ENCODE measurements around the gene NMNAT2. TPM values are rescaled to one million over a fixed set of nuclear protein-coding genes. Genes with fewer than 3 reads are reported as not detected.
A peak's percentile ranks its signal among the peaks of the same experiment; 100 is the strongest.
"Not testable (repeated sequence)": the region's sequence is repeated elsewhere in the genome, so short reads cannot be mapped to it uniquely, and the experiment has no call there.

NMNAT2 gene
- 2.1 TPM for total RNA-seq
- long read RNA-seq, full-length matches to known transcripts: 3 of 3 reads
- long read RNA-seq, partial matches to known transcripts: 0 of 3 reads
- long read RNA-seq, other reads (novel, unspliced or antisense): 0 of 3 reads

DNA sequence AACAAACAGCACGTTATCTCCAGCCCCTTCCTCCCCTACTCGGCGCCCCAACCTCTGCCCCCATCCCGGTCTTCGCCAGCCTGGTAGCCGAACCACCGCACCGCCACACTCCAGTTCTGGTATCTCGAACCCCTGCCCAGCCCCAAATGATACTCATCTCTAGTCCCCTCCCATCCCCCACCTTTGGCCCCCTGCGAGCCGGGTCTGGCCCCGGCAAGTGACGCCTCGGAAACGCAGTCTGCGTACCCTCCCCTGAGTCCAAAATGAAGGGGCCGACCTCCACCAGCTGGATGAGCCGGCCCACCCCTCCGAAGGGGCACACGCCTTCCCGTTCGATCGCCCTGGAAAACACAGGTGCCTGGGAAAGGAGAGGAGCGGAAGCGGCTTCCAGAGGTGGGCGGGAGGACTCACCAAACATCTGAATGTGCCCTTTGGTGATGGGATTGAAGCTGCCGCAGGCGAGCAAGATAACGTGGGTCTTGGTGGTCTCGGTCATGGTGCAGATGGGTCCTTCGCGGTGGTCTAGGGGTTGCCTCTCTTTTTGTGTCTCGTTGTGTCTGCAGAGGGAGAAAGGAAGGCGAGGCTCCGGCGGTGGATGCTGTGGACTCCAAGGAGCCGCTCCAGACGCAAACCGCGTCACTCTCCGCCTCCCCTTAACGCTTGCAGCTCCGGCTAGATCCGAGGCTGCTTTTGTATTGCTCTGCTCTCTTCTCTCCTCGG lies at the start of gene NMNAT2:
Gene NMNAT2, minus strand, starts transcription at position 609 of the 720 bp plus-strand sequence. Its CDS starts 113 bp downstream, at position 496.
- intact Hi-C loops (cut with DNase I): no loop called here
- no peak for DNase-seq
- peak; percentile 69 for ATAC-seq (ENCODE audit: poor library complexity)

DNA sequence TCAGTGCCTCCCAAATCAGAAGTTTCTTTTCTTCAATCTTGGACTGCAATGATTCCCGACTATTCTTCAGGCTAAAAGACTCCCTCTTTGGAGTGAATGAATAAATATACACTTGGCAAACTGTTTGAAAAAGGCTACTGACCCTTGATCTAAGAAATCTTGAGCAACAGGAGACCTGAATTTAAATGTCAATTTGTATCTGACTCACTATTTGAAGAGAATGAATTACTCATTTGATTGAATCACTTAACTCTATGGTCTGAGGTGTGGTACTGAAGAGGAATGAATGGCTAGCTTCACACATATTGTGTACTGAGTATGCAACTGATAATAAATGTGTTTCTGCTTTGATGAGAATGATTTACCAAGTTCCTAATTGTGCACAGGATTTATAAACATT lies 49.5 kb upstream of the NMNAT2 start:
- intact Hi-C loops (cut with DNase I): no loop called here
- no peak for DNase-seq

DNA sequence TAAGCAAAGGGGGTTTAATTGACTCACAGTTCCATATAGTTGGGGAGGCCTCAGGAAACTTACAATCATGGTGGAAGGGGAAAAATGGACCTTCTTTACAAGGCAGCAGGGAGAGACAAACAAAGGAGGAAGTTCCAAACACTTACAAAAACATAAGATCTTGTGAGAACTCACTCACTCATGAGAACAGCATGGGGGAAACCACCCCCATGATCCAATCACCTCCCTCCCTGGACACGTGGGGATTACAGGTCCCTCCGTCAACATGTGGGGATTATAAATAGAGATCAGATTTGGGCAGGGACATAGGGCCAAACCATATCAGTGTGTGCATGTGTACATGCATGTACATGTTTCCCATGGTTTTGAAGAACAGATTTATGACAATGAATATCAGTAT lies 48.6 kb upstream of the NMNAT2 start:
- DNase-seq (no peak), ATAC-seq (ENCODE audit: poor library complexity) (no peak)
- intact Hi-C loops (cut with DNase I): no loop called here

More for the DNA sequence above, 49.5 kb upstream of the NMNAT2 start:
- no peak for ATAC-seq (ENCODE audit: poor library complexity)

DNA sequence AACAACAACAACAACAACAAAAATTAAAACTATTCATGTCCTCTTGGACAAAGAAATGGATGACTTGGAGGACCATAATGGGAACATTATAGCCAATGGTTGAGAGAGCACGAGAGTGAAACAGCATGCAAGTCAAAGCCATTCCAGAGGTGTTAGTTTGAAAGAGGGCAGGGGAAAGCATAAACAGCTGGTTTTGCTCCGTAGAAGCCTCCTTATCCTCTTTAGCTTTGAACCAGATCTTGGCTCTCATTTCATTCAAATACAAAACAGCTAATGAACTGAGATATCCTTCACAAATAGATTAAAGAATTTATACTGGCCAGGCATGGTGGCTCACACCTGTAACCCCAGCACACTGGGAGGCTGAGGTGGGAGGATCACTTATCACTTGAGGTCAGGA lies 45.4 kb upstream of the NMNAT2 start:
- no peak for ATAC-seq (ENCODE audit: poor library complexity)
- intact Hi-C loops (cut with DNase I): no loop called here
- no peak for DNase-seq

DNA sequence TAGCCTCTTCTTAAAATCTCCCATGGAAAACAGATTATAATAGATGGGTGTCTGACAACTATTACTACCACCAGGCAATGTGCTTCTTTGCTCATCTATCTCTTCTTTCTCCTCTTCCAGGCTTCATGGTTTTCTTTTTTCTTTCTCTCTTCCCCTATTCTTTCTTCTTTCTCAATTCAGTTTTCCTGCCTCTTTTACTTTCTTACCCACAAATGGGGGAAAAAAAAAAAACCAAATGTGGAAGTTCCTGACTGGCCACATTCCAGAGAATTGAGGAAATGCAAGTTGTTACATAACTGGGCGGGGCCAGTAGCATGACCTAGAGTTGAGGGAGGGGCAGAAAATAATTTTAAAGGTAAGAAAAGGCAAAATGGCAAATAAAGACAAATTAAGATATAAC lies 43.2 kb upstream of the NMNAT2 start:
- ATAC-seq (ENCODE audit: poor library complexity) (peak; percentile 53), DNase-seq (no peak)
- intact Hi-C loops (cut with DNase I): no loop called here

DNA sequence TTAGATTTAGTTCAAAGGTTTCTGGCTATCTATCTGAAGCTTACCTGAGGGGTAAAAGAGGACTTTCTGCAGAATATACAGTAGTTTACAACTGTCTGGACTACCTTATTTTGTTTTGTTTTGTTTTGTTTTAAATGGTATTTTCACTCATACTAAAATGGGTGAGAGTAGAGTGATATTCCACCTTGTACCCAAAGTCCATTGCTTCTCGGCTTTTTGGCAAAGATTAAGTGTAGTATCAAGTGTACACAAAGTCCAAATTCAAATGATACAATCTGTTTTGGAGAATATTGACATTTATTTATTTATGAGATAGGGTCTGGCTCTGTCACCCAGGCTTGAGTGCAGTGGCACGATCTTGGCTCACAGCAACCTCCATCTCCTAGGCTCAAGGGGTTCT lies 42.4 kb upstream of the NMNAT2 start:
- intact Hi-C loops (cut with DNase I): no loop called here
- ATAC-seq (ENCODE audit: poor library complexity) (no peak), DNase-seq (no peak)

DNA sequence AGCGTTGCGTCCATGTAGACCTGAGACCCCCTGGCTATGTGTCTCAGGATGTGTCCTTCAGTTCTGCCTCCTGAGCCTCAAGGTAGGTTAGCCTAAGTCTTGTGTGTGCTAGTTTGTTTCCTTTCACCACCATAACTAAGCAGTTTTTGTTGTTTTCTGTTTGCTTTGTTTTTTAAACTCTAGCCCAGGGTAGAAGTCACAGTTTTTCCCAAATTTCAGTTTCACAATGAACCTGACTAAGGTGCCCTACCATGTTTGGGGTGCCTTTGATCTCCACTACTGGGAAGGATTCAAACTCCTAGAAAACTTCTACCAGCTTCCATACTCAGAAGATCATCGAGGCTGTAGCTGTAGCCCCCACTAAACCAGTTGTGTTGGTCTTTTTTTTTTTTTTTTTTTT lies 39.3 kb upstream of the NMNAT2 start:
- DNase-seq: no peak
- no peak for ATAC-seq (ENCODE audit: poor library complexity)
- intact Hi-C loops (cut with DNase I): no loop called here

DNA sequence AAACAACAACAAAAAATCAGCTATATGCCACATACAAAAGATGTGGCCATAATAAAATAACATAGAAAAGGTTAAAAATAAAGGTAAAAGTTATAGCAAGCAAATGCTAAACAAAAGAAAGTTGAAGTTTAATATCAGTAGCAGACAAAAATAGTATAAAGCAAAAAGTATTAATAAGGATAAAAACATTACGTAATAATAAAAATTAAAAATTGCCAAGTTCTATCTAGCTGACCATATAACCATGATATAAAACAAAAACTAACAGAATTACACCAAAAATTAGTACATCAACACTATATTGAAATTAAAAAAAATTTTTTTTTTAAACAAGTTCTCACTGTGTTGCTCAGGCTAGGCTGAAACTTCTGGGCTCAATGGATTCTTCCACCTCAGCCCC lies 38.6 kb upstream of the NMNAT2 start:
- intact Hi-C loops (cut with DNase I): no loop called here
- ATAC-seq (ENCODE audit: poor library complexity) (no peak), DNase-seq (no peak)

DNA sequence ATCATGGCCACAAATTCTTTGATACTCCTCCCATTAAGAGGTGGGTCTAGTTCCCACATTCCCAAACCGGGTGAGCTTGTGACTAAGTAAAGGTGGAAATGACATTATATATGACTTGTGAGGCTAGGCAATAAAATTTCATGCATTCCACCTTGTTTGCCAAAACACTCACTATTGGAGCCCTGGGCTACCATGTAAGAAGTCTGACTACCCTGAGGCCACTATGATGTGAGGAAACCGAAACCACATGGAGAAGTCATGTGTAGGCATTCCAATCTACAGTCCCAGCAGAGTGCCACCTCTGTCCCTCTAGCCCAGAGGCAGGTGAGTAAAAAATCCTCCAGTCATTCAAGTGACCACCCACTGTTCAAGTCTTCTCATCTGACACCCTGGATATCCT lies 36.2 kb upstream of the NMNAT2 start:
- intact Hi-C loops (cut with DNase I): no loop called here
- DNase-seq (no peak), ATAC-seq (ENCODE audit: poor library complexity) (no peak)

DNA sequence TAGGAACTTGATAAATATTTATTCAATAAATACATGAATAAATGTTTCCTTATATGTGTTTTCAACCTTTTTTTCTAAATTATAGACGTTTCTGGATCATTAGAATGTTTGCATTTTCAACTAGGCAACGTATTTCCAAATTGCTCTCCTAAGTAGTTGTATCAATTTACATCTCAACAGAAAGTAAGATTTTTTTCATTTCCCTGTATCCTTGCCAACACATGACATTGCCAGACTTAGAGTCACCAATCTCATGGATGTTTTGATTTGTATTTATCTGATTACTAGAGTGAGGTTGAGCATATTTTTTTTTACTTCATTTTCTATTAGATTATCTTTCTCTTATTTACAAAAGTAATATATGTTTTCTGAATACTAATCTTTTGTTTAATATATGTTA lies 31.9 kb upstream of the NMNAT2 start:
- no peak for DNase-seq
- ATAC-seq (ENCODE audit: poor library complexity): no peak
- intact Hi-C loops (cut with DNase I): no loop called here

DNA sequence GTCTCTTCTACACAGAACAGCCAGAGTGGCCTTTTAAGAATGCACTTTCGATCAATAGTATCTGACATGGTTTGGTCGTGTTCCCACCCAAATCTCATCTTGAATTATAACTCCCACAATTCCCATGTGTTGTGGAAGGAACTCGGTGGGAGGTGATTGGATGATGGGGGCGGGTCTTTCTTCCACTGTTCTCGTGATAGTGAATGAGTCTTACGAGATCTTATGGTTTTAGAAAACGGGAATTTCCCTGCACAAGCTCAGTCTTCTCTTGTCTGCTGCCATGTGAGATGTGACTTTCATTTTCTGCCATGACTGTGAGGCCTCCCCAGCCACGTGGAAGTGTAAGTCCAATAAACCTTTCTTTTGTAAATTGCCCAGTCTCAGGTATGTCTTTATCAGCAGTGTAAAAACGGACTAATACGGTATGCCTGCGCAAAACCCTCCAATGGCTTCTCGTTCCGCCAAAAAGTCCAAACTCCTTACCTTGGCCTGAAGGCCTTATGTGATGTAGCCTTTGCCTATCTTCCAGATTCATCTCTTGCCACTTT lies 31.1 kb upstream of the NMNAT2 start:
- DNase-seq (no peak), ATAC-seq (ENCODE audit: poor library complexity) (no peak)
- intact Hi-C loops (cut with DNase I): no loop called here

DNA sequence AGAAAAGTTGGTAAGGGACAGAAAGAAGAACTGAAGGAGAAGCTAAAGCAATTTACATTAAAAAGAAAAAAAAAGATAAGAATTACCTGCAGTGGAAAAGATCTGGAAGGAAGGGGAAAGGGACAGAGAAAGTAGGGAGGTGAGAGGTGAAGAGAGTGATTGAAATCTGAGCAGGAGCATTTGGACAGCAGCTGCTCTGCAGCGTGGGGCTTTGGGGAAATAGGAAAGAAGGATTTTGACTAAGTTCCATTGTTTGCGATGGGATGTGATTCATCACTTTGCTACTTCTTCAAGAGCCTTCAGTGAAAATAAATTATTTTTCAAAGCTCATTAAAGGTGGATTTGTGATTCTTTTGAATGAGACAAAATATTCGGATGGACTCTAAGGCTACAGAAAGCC lies 26.1 kb upstream of the NMNAT2 start:
- intact Hi-C loops (cut with DNase I): no loop called here
- ATAC-seq (ENCODE audit: poor library complexity) (no peak), DNase-seq (no peak)

DNA sequence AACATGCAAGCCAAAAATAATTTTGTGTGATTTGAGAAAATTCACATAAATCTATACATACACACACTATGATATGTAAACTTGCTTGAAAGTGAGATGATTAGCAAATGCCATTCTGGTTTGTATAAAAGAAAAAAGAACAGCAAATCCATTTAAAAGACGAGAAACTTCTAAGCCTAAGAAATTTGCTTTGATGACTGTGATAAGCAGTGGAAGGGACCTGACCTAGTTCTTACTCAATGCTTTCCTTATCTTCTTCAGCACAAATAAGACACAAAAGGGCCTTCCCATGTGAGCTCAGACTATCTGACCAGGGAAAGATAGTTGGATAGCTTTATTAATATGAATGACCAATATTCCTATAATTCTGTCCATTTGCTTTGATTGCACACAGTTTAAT lies 25.3 kb upstream of the NMNAT2 start:
- intact Hi-C loops (cut with DNase I): no loop called here

DNA sequence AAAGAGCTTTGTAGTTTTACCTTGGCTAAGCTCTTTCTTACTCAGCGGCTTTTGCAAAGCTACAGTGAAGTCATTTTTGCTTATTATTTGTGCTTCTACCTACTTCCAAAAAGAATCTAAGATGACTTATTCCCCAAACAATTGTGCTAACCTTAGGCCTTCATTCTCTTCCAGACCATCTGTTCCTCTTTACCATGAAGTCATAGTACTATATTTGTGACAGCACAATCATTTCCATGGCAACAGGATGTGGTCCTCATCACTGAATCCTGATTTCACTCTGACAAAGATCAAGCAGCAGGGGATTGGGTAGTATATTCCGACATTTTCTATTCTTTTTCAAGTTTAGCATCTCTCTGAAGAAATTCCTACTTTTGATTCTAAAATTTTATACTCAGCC lies 24.8 kb upstream of the NMNAT2 start:
- intact Hi-C loops (cut with DNase I): no loop called here
- no peak for ATAC-seq (ENCODE audit: poor library complexity)
- DNase-seq: no peak

More for the DNA sequence above, 25.3 kb upstream of the NMNAT2 start:
- no peak for DNase-seq
- no peak for ATAC-seq (ENCODE audit: poor library complexity)

DNA sequence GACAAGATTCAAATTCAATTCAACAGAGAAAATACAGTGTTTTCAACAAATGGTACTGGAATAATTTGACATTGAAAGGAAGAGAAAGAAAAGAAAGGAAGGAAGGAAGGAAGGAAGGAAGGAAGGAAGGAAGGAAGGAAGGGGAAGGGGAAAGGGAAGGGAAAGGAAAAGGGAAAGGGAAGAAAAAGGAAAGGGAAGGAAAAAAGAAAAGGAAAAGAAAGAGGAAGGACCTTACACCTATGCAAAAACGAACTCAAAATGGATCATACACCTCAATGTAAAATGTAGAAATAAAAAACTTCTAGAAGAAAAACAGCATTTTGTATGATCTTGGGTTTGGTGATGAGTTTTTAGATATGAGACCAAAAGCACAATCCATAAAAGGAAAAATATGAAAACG lies 19.9 kb upstream of the NMNAT2 start:
- intact Hi-C loops (cut with DNase I): no loop called here
- no peak for ATAC-seq (ENCODE audit: poor library complexity)
- no peak for DNase-seq

DNA sequence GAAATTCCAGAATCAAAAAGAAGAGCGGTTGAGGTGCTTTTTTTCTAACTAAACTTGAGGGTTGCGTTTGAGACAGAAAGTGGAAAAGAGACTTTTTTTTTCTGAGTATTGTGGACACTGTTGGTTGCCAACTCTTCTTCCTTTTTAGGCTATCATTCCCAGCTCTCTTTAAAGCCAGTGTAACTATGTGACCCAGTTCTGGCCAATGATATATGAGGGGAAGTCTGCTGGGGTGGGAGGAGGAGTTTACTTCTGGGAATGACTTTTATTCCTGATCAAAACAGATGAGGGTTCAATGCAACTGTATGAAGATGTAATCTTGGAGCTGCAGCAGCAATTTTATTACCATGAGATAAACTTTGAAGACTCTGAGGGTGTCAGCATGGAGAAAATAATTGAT lies 17.3 kb upstream of the NMNAT2 start:
- DNase-seq: no peak
- intact Hi-C loops (cut with DNase I): no loop called here
- no peak for ATAC-seq (ENCODE audit: poor library complexity)

DNA sequence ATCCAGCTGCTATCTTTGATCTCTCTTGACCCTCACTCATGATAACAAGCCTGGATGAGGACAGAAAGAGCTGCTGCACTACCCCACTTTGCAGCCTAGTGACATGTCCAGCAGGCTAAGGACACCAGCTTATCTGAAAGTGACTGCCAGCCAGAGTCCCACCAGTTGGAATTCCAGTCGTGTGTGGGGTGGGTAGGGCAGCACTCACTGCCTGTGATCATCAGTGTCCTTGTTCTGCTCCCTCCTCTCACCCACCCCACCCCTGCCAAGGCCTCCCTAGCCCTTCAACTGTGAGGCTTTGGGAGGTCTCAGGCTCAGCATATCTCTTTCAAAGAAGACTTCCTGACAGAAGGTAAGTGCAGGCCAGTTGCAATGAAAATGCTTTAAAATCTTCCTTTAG lies 15.5 kb upstream of the NMNAT2 start:
- intact Hi-C loops (cut with DNase I): no loop called here
- ATAC-seq (ENCODE audit: poor library complexity): peak; percentile 60
- no peak for DNase-seq

DNA sequence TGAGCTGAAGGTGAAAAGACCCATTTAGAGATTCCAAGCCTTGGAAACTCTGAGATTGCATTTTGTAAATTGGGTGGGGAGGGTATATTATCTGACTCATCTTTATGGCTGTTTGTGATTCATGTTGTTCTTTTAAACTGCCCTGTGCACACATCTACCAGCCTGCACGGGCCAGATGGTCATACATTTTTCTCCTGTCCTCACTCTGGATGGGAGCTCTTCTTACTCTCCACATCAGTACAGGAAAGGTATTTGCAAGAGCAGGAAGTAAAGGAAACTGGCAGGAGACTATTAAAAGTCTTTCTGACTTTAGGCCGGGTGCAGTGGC lies 14.3 kb upstream of the NMNAT2 start:
- intact Hi-C loops (cut with DNase I): no loop called here
- ATAC-seq (ENCODE audit: poor library complexity) (no peak), DNase-seq (no peak)

DNA sequence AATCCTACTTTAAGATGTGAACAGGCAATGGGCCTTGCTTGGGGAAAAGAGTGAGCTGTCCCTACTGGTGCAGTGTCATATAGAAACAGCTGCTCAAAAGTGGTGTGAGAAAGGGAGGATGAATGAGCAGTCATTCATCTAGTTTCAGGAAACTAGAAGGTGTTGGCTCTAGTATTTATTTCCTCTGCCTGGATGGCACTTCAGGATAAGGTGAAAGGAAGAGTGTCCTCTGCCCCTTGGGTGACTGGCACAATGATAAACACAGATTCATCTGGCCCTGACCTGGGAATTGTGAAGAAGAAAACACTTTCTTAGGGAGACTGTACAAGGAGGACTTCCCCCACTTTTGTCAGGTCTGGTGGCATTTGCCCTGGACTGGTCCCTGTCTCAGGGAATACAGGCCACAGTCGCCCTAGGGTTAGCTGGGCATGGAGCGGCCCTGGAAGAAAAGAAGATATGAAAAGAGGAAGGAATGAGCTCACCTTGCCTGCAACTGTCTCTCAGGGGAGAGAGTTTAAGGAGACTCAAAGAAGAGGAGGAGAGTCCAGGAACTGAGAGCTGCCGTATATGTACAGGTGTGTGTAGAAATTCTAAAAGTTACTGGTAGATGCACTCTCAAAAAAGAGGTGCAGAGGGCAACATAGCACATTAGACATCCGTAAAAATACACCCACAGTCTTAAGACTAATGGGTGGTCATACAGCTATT lies 13.8 kb upstream of the NMNAT2 start:
- DNase-seq (no peak), ATAC-seq (ENCODE audit: poor library complexity) (no peak)
- intact Hi-C loops (cut with DNase I): no loop called here

DNA sequence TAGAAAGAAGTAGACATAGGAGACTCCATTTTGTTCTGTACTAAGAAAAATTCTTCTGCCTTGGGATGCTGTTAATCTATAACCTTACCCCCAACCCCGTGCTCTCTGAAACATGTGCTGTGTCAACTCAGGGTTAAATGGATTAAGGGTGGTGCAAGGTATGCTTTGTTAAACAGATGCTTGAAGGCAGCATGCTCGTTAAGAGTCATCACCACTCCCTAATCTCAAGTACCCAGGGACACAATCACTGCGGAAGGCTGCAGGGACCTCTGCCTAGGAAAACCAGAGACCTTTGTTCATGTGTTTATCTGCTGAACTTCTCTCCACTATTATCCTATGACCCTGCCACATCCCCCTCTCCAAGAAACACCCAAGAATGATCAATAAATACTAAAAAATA lies 9.4 kb upstream of the NMNAT2 start:
- intact Hi-C loops (cut with DNase I); ATAC-seq (ENCODE audit: poor library complexity); DNase-seq: not testable (repeated sequence)

Data from Right ventricle myocardium superior (tissue), 1 donor.